ENCODE results near the gene FAH. TPM values are rescaled to one million over a fixed set of nuclear protein-coding genes. Genes with fewer than 3 reads are reported as not detected.

Gene FAH
- total and polyA plus RNA-seq, 9 of the 15 experiments (the other 6 are each of a cell fraction or from before 2014, with no cell fraction given) = 66.8 to 310 (median 103) TPM

DNA sequence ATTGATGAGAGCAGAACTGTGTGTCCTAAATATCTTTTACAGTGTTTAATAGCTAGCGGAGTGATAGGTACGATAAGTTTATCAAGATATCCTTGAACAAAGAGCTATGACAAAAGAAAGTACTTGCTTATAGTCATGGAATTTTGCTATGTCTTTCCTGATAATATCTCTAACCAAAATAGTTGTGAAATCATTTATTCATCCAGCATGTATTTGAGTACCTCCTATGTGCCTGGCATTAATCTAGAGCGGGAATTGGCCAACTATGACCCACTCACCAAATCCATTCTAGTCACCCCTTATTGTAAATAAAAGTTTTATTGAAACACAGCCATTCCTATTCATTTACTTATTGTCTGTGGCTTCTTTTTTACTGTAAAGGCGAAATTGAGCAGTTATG lies 46.7 kb upstream of the FAH start:
- TF ChIP-seq ZNF324 (CRISPR knock-in tag; IDR thresholded peaks at IDR 0.05) (no peak), ZBED1 (IDR thresholded peaks at IDR 0.05) (no peak), ZNF449 (CRISPR knock-in tag; IDR thresholded peaks at IDR 0.05) (no peak), CEBPG (CRISPR knock-in tag; IDR thresholded peaks at IDR 0.05) (no peak), CEBPG (tag; conservative IDR thresholded peaks at IDR 0.05 in 1 of 2, IDR thresholded peaks at IDR 0.05 in 1 of 2) (no peak), ZNF384 (IDR thresholded peaks at IDR 0.05; ENCODE audit: low read depth, low read length) (no peak), TCF3 (CRISPR knock-in tag; IDR thresholded peaks at IDR 0.05) (no peak), NR2F6 (CRISPR knock-in tag; IDR thresholded peaks at IDR 0.05) (no peak), RCOR1 (IDR thresholded peaks at IDR 0.05; ENCODE audit: borderline replicate concordance in 1 of 2, low read depth in 2 of 2, low read length in 2 of 2) (no peak), ZNF512 (tag; IDR thresholded peaks at IDR 0.05) (no peak)
- no peak overlapping the region for H3K27ac ChIP-seq (ENCODE audit: extremely low read depth, low read depth, low read length)
- ATAC-seq (no peak), FAIRE-seq (no peak), DNase-seq (ENCODE audit: extremely low read depth in 1 of 4, low spot score in 3 of 4) (no peak)
- ChIA-PET CTCF (ENCODE audit: low intra/inter-chr PET ratio) (no interaction called here), POLR2A (interaction anchor here (1.7 kb wide), 1 partner anchor 11 kb away, joined by 3 read pairs; no protein-coding TSS in a partner anchor)
- intact Hi-C loops (cut with micrococcal nuclease) = no loop called here
- H3K9me1 ChIP-seq (ENCODE audit: control insufficient read depth, insufficient read depth, low read length) = no peaks in the 10 kb centered on the region
- H3K4me1 ChIP-seq (replicated peaks in 1 of 2; ENCODE audit: control insufficient read depth in 2 of 2, insufficient read depth in 2 of 2, low read length in 2 of 2) = peaks cover 0 to 8% of the 10 kb centered on the region in 2 experiments; a peak in 2 of 5 replicates
- H3K9me3 ChIP-seq (replicated peaks; ENCODE audit: control insufficient read depth, insufficient read depth, low read depth, low read length) = no peaks in the 10 kb centered on the region
- 91% methylated on average over 4 of the region's 4 CpGs for WGBS (ENCODE audit: insufficient coverage, low coverage, missing lambda C conversion rate)
- H3K27me3 ChIP-seq (ENCODE audit: control insufficient read depth in 2 of 2, insufficient read depth in 2 of 2, low read length in 2 of 2) = no peaks in the 10 kb centered on the region
- peaks cover 7% of the 10 kb centered on the region; the same call in 2 of the 3 replicates for H3K36me3 ChIP-seq (ENCODE audit: control insufficient read depth, insufficient read depth, low read length)
- no TSS peak for BruUV-seq (replicated peaks)
- no peak overlapping the region for H2AFZ ChIP-seq (ENCODE audit: low read depth, low read length)
- H3K79me2 ChIP-seq (ENCODE audit: control insufficient read depth, insufficient read depth, low read length) = peaks cover 66% of the 10 kb centered on the region
- in situ Hi-C loops (cut with MboI) = no loop called here
- no peak overlapping the region for H3K4me2 ChIP-seq (ENCODE audit: insufficient read depth, low read length)
- no peak overlapping the region for H3K9ac ChIP-seq (ENCODE audit: insufficient read depth in 1 of 2, low read depth in 2 of 2, low read length in 2 of 2)
- no peak overlapping the region for H3K4me3 ChIP-seq
- peaks cover 4% of the 10 kb centered on the region; the same call in 1 of the 2 replicates for H4K20me1 ChIP-seq (replicated peaks; ENCODE audit: control insufficient read depth, insufficient read depth, low read length)

Measured in K562 (cell line).